H54 (cell line): ENCODE data around the gene PIEZO2.

ENCODE experiments used
- DNase-seq: peaks from one replicate; pipeline ENCODE4 v3.0.0; 2011; ENCODE audit warnings: low spot score, mixed read lengths; ENCODE audit not compliant: insufficient read length
- FAIRE-seq: peaks from 3 replicates; lab custom pipeline; 2011; peaks lifted over from hg19 to GRCh38; lab: Jason Lieb, UNC
- POLR2A ChIP-seq: IDR thresholded peaks from 2 replicates; pipeline ENCODE4 v1.6.1; 2011; ENCODE audit warnings: low read depth, mild to moderate bottlenecking, low read length

Gene PIEZO2

GRCh38 chr18:11113937-11114336 is 35.4 kb downstream of the PIEZO2 start:
- no peak for DNase-seq
- TF ChIP-seq POLR2A: no peak

DNA sequence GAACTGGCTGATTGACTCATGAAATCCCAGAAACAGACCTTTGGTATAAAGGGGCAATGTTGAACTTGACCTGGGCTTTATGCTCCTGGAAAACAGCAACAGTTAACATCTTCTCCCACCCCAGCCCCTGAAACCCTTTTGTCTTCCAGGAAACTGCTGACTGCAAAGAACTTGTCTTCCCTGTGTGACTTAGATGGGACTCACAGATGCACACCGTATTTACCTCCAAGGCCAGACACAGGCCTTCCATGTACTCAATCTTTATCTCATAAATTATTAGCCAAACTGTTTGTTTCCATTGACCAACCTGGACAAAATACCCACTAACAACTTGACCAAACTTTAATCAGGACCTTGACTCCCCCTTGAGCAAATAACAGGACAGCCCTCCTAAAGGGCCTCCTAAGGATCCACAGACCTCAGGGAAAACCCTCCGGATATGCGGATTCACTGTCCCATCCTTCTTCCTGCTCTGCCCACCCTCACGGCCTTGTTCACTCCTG is 36.3 kb downstream of the PIEZO2 start:
- FAIRE-seq: no peak
- no peak for TF ChIP-seq POLR2A
- no peak for DNase-seq

More at GRCh38 chr18:11113937-11114336, 35.4 kb downstream of the PIEZO2 start:
- FAIRE-seq: no peak

GRCh38 chr18:11112286-11112685 is 37.1 kb downstream of the PIEZO2 start:
- no peak for FAIRE-seq
- TF ChIP-seq POLR2A: no peak
- no peak for DNase-seq

- DNase-seq (no peak), FAIRE-seq (no peak)
- no peak for TF ChIP-seq POLR2A
Measured at GRCh38 chr18:11110509-11110908, 38.9 kb downstream of the PIEZO2 start.

DNA sequence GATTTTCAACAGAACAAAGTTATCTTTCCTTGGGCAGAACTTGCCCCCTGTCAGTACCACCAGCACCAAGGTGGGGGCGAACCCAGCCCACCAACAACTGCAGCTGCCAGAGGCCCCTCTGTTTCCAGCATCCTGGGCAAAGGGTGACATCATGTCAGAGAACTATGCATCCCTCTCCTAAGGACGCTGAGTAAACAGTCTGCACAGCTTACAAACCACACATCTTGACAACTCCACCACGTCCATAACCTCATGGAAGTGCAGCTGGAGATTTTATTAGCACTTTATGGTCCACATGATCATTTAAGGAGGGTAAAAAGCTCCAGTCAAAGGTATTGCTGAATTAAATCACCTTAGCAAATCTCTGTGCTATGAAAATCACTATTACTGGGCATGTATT is 40.4 kb downstream of the PIEZO2 start:
- TF ChIP-seq POLR2A: no peak
- FAIRE-seq (no peak), DNase-seq (no peak)

- FAIRE-seq (no peak), DNase-seq (no peak)
- no peak for TF ChIP-seq POLR2A
Measured at GRCh38 chr18:11106894-11107293, 42.5 kb downstream of the PIEZO2 start.

GRCh38 chr18:11105463-11105862 is 43.9 kb downstream of the PIEZO2 start:
- FAIRE-seq (no peak), DNase-seq (no peak)
- no peak for TF ChIP-seq POLR2A

GRCh38 chr18:11104307-11104706 is 45.1 kb downstream of the PIEZO2 start:
- TF ChIP-seq POLR2A: no peak
- FAIRE-seq (no peak), DNase-seq (no peak)

GRCh38 chr18:11096839-11097750 is 52.3 kb downstream of the PIEZO2 start:
- DNase-seq: peak; percentile 24
- no peak for TF ChIP-seq POLR2A
- peak; percentile 67 for FAIRE-seq

GRCh38 chr18:11096411-11096810 is 53.0 kb downstream of the PIEZO2 start:
- no peak for TF ChIP-seq POLR2A
- no peak for DNase-seq
- no peak for FAIRE-seq

DNA sequence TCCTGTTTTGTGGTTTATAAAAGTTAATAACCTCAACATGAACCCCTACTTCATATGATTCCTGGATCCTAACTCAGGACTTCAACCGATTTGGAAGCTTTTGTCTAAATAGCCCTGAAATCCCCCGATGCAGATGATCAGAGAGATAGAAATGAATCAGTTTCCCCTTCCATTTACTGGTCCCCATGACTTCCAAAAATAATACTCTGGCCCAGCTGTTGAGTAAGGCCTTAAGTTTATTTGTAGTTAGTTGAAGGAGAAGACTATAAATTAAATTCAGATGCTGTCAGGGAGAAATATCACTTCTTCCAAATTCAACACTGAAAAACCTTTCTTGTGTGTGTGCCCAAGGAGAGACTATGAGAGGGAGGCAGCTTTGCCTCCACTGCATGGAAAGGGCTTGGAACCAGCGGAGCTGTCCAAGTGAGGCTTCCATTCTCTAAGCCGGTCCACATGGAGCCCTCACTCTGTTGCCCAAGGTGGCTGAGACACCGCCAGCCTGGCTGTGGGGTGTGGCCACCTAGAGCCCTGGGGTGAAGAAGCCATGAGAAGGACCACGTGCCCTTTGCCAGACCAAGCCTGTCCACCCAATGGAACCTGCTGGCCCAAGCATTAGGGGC is 53.6 kb downstream of the PIEZO2 start:
- no peak for FAIRE-seq
- no peak for DNase-seq
- TF ChIP-seq POLR2A: no peak

DNA sequence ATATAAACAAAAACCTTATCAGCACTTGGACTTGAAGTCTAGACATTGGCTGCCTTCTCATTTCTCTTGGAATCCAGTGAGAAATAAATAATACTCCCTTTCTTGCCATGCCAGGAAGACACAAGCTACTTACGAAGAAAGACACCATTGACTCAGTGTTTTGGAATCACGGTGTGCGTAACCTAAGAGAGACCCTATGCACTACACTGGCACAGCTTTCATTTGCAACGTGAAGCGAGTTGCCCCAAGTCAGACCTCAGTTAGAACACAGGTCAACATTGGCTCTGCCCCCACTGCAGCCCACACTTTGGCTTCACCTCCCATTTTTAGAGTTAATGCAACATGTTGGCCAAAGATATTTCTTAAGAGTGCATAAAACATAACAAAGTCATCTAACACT is 54.2 kb downstream of the PIEZO2 start:
- no peak for FAIRE-seq
- DNase-seq: no peak
- no peak for TF ChIP-seq POLR2A

DNA sequence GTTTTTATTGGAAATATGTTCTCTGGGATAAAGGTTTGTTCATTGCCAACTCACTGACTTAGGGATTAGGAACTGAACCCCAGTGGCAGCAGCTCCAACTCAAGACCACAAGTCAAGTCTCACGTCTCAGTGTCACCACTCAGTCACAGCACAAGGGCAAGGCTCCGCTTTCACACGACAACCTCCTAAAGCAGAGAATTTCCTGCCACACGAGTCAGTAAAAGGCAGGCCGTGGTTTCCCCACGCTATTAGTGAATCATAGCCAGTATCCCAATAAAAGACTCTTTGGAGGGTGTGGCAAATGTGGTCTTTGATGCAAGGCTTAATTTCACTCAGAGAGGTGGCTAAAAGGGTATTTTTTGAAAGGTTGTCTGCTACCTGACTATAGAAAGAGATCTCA is 57.6 kb downstream of the PIEZO2 start:
- no peak for DNase-seq
- no peak for FAIRE-seq
- TF ChIP-seq POLR2A: no peak

GRCh38 chr18:11089931-11090715 is 59.2 kb downstream of the PIEZO2 start:
- FAIRE-seq: no peak

More at GRCh38 chr18:11089931-11090715, 59.2 kb downstream of the PIEZO2 start:
- DNase-seq: no peak
- TF ChIP-seq POLR2A: no peak
